22Rv1 (cell line): Measurements from ENCODE around the gene CRYBA1.

Source experiments
- CTCF ChIP-seq: fragments of 450-650 bp; IDR thresholded peaks from 2 replicates; pipeline ENCODE4 v1.5.1; 2017; ENCODE audit warnings: mild to moderate bottlenecking
- ZFX ChIP-seq: fragments of 450-650 bp; IDR thresholded peaks from 2 replicates; pipeline ENCODE4 v1.6.1; 2017; ENCODE audit warnings: antibody characterized with exemption, borderline replicate concordance

- TF ChIP-seq CTCF (no peak), ZFX (no peak)
Measured at GRCh38 chr17:29216181-29216580, 30.5 kb upstream of the CRYBA1 start.
